Measurements from ENCODE around the gene CLASP1. TPM values are rescaled to one million over a fixed set of nuclear protein-coding genes. Genes with fewer than 3 reads are reported as not detected.

The CLASP1 gene
- polyA plus RNA-seq, 1 donor (not counting 4 experiments of a cell fraction or from before 2014, with no cell fraction given) = 16.7 TPM

- H3K9me3 ChIP-seq (ENCODE audit: control insufficient read depth, low read depth, low read length) = no peaks in the 10 kb centered on the region
- H2AFZ ChIP-seq (ENCODE audit: control insufficient read depth, low read length) = no peak overlapping the region
- no peaks in the 10 kb centered on the region for H3K9me1 ChIP-seq (ENCODE audit: control insufficient read depth, extremely low read depth, insufficient read depth, low read length)
- dilution Hi-C loops (cut with MboI; ENCODE audit: extremely low pct_ligation_motif_present, low sequenced_read_pairs) = no loop called here
- no peak for FAIRE-seq
- DNase-seq (ENCODE audit: low read depth, low spot score) = no peak
- H3K27ac ChIP-seq (ENCODE audit: control insufficient read depth, insufficient read depth, low read length) = no peak overlapping the region
- no peaks in the 10 kb centered on the region for H3K4me1 ChIP-seq (ENCODE audit: control insufficient read depth, extremely low read depth, insufficient read depth, low read length)
- H4K20me1 ChIP-seq (ENCODE audit: control insufficient read depth, extremely low read depth, insufficient read depth, low read length) = no peaks in the 10 kb centered on the region
- no peak overlapping the region for H3K4me2 ChIP-seq (ENCODE audit: control insufficient read depth, extremely low read depth, insufficient read depth, low read depth, low read length)
- peaks cover 2% of the 10 kb centered on the region for H3K79me2 ChIP-seq (ENCODE audit: control insufficient read depth, insufficient read depth, low read length)
- H3K9ac ChIP-seq (ENCODE audit: control insufficient read depth, extremely low read depth, insufficient read depth, low read length) = no peak overlapping the region
- peaks cover 20 to 25% of the 10 kb centered on the region in 2 experiments for H3K36me3 ChIP-seq (ENCODE audit: control insufficient read depth in 2 of 2, extremely low read depth in 1 of 2, insufficient read depth in 2 of 2, low read length in 2 of 2)
- no peak overlapping the region for H3K4me3 ChIP-seq (ENCODE audit: control insufficient read depth in 2 of 3, extremely low read depth in 1 of 3, insufficient read depth in 2 of 3, low read depth in 1 of 3, low read length in 3 of 3)
- H3K27me3 ChIP-seq (ENCODE audit: control insufficient read depth, extremely low read depth, insufficient read depth, low read length) = no peaks in the 10 kb centered on the region
- TF ChIP-seq CTCF (optimal IDR thresholded peaks at IDR 0.05 in 1 of 3, IDR thresholded peaks at IDR 0.05 in 1 of 3, conservative IDR thresholded peaks at IDR 0.05 in 1 of 3; ENCODE audit: extremely low read depth in 1 of 3, insufficient read depth in 2 of 3, low read length in 3 of 3) (no peak), EZH2 (IDR thresholded peaks at IDR 0.05; ENCODE audit: low read length) (no peak)
These were observed 239.9 kb downstream of the CLASP1 start for GRCh38 chr2:121409388-121409787.

GRCh38 chr2:121408641-121409040, 240.6 kb downstream of the CLASP1 start:
- Histone ChIP-seq H3K27me3 (ENCODE audit: control insufficient read depth, extremely low read depth, insufficient read depth, low read length) (no peaks in the 10 kb centered on the region), H3K36me3 (ENCODE audit: control insufficient read depth in 2 of 2, extremely low read depth in 1 of 2, insufficient read depth in 2 of 2, low read length in 2 of 2) (peaks cover 18 to 26% of the 10 kb centered on the region in 2 experiments), H3K27ac (ENCODE audit: control insufficient read depth, insufficient read depth, low read length) (no peak overlapping the region), H3K9me1 (ENCODE audit: control insufficient read depth, extremely low read depth, insufficient read depth, low read length) (no peaks in the 10 kb centered on the region), H3K4me1 (ENCODE audit: control insufficient read depth, extremely low read depth, insufficient read depth, low read length) (no peaks in the 10 kb centered on the region), H2AFZ (ENCODE audit: control insufficient read depth, low read length) (no peak overlapping the region), H3K9ac (ENCODE audit: control insufficient read depth, extremely low read depth, insufficient read depth, low read length) (no peak overlapping the region), H4K20me1 (ENCODE audit: control insufficient read depth, extremely low read depth, insufficient read depth, low read length) (no peaks in the 10 kb centered on the region), H3K9me3 (ENCODE audit: control insufficient read depth, low read depth, low read length) (no peaks in the 10 kb centered on the region), H3K79me2 (ENCODE audit: control insufficient read depth, insufficient read depth, low read length) (no peaks in the 10 kb centered on the region), H3K4me2 (ENCODE audit: control insufficient read depth, extremely low read depth, insufficient read depth, low read depth, low read length) (no peak overlapping the region), H3K4me3 (ENCODE audit: control insufficient read depth in 2 of 3, extremely low read depth in 1 of 3, insufficient read depth in 2 of 3, low read depth in 1 of 3, low read length in 3 of 3) (no peak overlapping the region)
- TF ChIP-seq EZH2 (IDR thresholded peaks at IDR 0.05; ENCODE audit: low read length) = no peak
- no peak for TF ChIP-seq CTCF (optimal IDR thresholded peaks at IDR 0.05 in 1 of 3, IDR thresholded peaks at IDR 0.05 in 1 of 3, conservative IDR thresholded peaks at IDR 0.05 in 1 of 3; ENCODE audit: extremely low read depth in 1 of 3, insufficient read depth in 2 of 3, low read length in 3 of 3)
- peak; percentile 55 for FAIRE-seq
- DNase-seq (ENCODE audit: low read depth, low spot score) = no peak
- dilution Hi-C loops (cut with MboI; ENCODE audit: extremely low pct_ligation_motif_present, low sequenced_read_pairs) = no loop called here

All from keratinocyte (primary cell).